ENCODE results near the gene CLCF1. TPM values are rescaled to one million over a fixed set of nuclear protein-coding genes. Genes with fewer than 3 reads are reported as not detected.

Gene CLCF1
- total and polyA plus RNA-seq, 2 donors (not counting 3 experiments of a cell fraction or from before 2014, with no cell fraction given): 5.8 to 6.5 TPM

DNA sequence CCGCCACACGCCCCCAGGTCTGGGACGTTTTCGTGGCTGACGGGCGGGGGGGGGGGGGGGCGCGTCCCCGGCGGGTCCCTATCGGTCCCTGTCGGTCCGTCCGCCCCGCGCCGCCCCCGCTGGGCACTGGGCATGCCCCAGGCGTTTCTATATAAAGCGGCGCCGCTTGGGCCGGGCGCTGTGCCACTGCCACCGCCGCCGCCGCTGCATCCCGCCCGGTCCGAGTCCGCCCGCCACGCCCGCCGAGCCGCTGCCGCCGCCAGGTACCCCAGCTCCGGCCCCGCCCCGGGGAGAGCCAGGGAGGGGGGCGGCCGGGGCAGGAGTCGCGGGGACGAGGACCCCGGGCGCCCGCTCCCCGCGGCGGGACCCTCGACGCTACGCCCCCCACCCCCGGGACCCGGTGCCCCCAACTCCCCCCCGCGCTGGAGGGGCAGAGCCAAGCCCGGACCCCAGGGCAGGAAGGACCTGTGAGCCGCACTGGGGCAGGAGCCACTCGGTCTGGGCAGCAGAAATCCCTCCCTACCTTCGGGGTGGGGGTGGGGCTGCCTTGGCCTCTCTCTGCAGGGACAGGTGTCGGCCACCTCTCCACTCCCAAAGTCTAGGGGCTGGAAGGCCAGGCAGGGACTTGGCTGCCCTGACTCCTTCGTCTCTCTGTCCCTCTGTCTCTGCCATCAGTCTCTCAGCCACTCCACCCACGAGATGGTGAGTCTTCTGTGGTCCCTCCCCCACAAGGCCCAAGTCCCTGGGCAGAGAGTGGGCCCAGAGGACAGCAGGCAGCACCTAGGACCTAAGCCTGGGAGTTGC, 42.3 kb upstream of the CLCF1 start, which contains the start of gene CARNS1:
Gene CARNS1, plus strand, starts transcription at position 178 of the 804 bp plus-strand sequence. Its CDS starts 522 bp downstream, at position 700.
- TF ChIP-seq POLR2AphosphoS5 (IDR thresholded peaks at IDR 0.05; ENCODE audit: insufficient read depth, low read depth, low read length): no peak
- no peak for TF ChIP-seq CTCF (IDR thresholded peaks at IDR 0.05; ENCODE audit: extremely low read depth in 1 of 2, insufficient read depth in 1 of 2, low read depth in 1 of 2, low read length in 2 of 2)
- no peak for TF ChIP-seq EZH2 (IDR thresholded peaks at IDR 0.05; ENCODE audit: borderline replicate concordance, low read depth, low read length, severe bottlenecking)
- TF ChIP-seq, protein P1, sequence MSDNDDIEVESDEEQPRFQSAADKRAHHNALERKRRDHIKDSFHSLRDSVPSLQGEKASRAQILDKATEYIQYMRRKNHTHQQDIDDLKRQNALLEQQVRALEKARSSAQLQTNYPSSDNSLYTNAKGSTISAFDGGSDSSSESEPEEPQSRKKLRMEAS (IDR thresholded peaks at IDR 0.05; ENCODE audit: insufficient read depth, insufficient read length): no peak
- TF ChIP-seq FOS (IDR thresholded peaks at IDR 0.05; ENCODE audit: borderline replicate concordance, insufficient read depth, low read length): no peak
- no peak for TF ChIP-seq POLR2A (IDR thresholded peaks at IDR 0.05; ENCODE audit: low read depth, low read length)
- TF ChIP-seq MYC (IDR thresholded peaks at IDR 0.05; ENCODE audit: low read depth, low read length): no peak
- no peak for TF ChIP-seq JUN (IDR thresholded peaks at IDR 0.05; ENCODE audit: borderline replicate concordance, insufficient read depth, insufficient read length, low read depth)
- no peak for TF ChIP-seq GATA2 (IDR thresholded peaks at IDR 0.05; ENCODE audit: insufficient read depth, insufficient read length, low read depth, low read length)
- POLR2A ChIA-PET: no interaction called here
- CTCF ChIA-PET: no interaction called here
- H3K4me1 ChIP-seq (ENCODE audit: control insufficient read depth, extremely low read depth, insufficient read depth, low read length): peaks cover 4% of the 10 kb centered on the region
- intact Hi-C loops (cut with micrococcal nuclease) (no loop called here), dilution Hi-C loops (cut with MboI; ENCODE audit: extremely low pct_ligation_motif_present, low sequenced_read_pairs) (no loop called here)
- no peak within 1 kb of the TSS for H2AFZ ChIP-seq (ENCODE audit: low read depth, low read length)
- H3K27ac ChIP-seq (ENCODE audit: insufficient read depth, low read depth, low read length): no peak within 1 kb of the TSS
- no peaks in the 10 kb centered on the region for H4K20me1 ChIP-seq (replicated peaks; ENCODE audit: control insufficient read depth, extremely low read depth, insufficient read depth, low read length)
- no peak for DNase-seq (ENCODE audit: low read depth, low spot score)
- no peak within 1 kb of the TSS for H3K4me3 ChIP-seq (replicated peaks in 1 of 3; ENCODE audit: insufficient read depth in 1 of 3, low read depth in 1 of 3, low read length in 3 of 3)
- H3K9me3 ChIP-seq (replicated peaks; ENCODE audit: control insufficient read depth, insufficient read depth, low read length): no peaks in the 10 kb centered on the region
- H3K27me3 ChIP-seq (ENCODE audit: control insufficient read depth in 2 of 2, insufficient read depth in 2 of 2, low read length in 2 of 2): peaks cover 0 to 12% of the 10 kb centered on the region in 2 experiments
- H3K9me1 ChIP-seq (replicated peaks; ENCODE audit: control insufficient read depth, extremely low read depth, insufficient read depth, low read length): no peaks in the 10 kb centered on the region
- no peak for FAIRE-seq
- no peak within 1 kb of the TSS for H3K9ac ChIP-seq (replicated peaks; ENCODE audit: extremely low read depth, insufficient read depth, low read length)
- H3K36me3 ChIP-seq (ENCODE audit: control insufficient read depth in 2 of 2, extremely low read depth in 1 of 2, insufficient read depth in 2 of 2, low read length in 2 of 2): no peaks in the 10 kb centered on the region
- no TSS peak for BruUV-seq (replicated peaks)
- H3K79me2 ChIP-seq (ENCODE audit: control insufficient read depth, insufficient read depth, low read length): no peaks in the 10 kb centered on the region
- H3K4me2 ChIP-seq (ENCODE audit: insufficient read depth, low read length): no peak within 1 kb of the TSS

All from endothelial cell of umbilical vein (primary cell).